Vagina (tissue), 2 donors: ENCODE measurements around the gene KCNQ4.

Experiments used
- CTCF ChIP-seq, 3 experiments: fragments of 450-650 bp in 2 of 3; fragments of 200-600 bp in 1 of 3; sonication (generic) in 1 of 3; IDR thresholded peaks; one replicate each; pipeline ENCODE4 v1.5.1; 2017 to 2019; ENCODE audit warnings: antibody characterized with exemption in 3 of 3, mild to moderate bottlenecking in 2 of 3, moderate library complexity in 2 of 3
- POLR2A ChIP-seq, 2 donors: fragments of 450-650 bp; IDR thresholded peaks; one replicate each; pipeline ENCODE4 v1.6.1; 2017; ENCODE audit warnings: antibody characterized with exemption in 2 of 2, mild to moderate bottlenecking in 2 of 2, moderate library complexity in 2 of 2
- POLR2AphosphoS5 ChIP-seq, 2 donors: sonication (generic); formaldehyde crosslinking; IDR thresholded peaks; one replicate each; pipeline ENCODE4 v1.9.0; 2017; ENCODE audit warnings: antibody characterized with exemption in 2 of 2, mild to moderate bottlenecking in 2 of 2, low read depth in 1 of 2; ENCODE audit not compliant: insufficient read depth in 1 of 2

- TF ChIP-seq CTCF (IDR thresholded peaks at IDR 0.05) (no peak), POLR2A (IDR thresholded peaks at IDR 0.05) (no peak), POLR2AphosphoS5 (IDR thresholded peaks at IDR 0.05; ENCODE audit: insufficient read depth in 1 of 2, low read depth in 1 of 2) (no peak)
These were observed 19.1 kb downstream of the KCNQ4 start for GRCh38 chr1:40802742-40803113.
